ENCODE measurements around the gene GJA5. TPM values are rescaled to one million over a fixed set of nuclear protein-coding genes. Genes with fewer than 3 reads are reported as not detected.

The GJA5 gene
- total and polyA plus RNA-seq, 2 experiments from 2014 or later = 1.9 to 2.3 TPM

GRCh38 chr1:147754661-147755060 lies 5.7 kb downstream of the GJA5 start:
- no peaks in the 10 kb centered on the region for H3K27me3 ChIP-seq (replicated peaks; ENCODE audit: insufficient read depth)
- H3K79me2 ChIP-seq (ENCODE audit: insufficient read depth) = no peaks in the 10 kb centered on the region
- in situ Hi-C loops (cut with MboI) = no loop called here
- no peaks in the 10 kb centered on the region for H3F3A ChIP-seq (ENCODE audit: insufficient read depth)
- H2AFZ ChIP-seq = no peak overlapping the region
- no peak overlapping the region for H3K9ac ChIP-seq
- TF ChIP-seq EZH2phosphoT487 (IDR thresholded peaks at IDR 0.05; ENCODE audit: insufficient read depth, low read depth) (no peak), EZH2 (IDR thresholded peaks at IDR 0.05; ENCODE audit: insufficient read depth, poor library complexity, severe bottlenecking) (no peak)
- H3K4me2 ChIP-seq (ENCODE audit: unreplicated experiment) = no peak overlapping the region
- no peak overlapping the region for H3K4me3 ChIP-seq
- no peaks in the 10 kb centered on the region for H3K9me2 ChIP-seq (ENCODE audit: insufficient read depth)
- WGBS, 2 experiments (ENCODE audit: low coverage in 1 of 2, low lambda C conversion rate in 2 of 2, missing lambda C conversion rate in 2 of 2) = 48 to 52% methylated on average over 2 of the region's 2 CpGs
- no peak for DNase-seq
- H4K20me1 ChIP-seq (ENCODE audit: insufficient read depth) = no peaks in the 10 kb centered on the region
- H3K4me1 ChIP-seq (ENCODE audit: insufficient read depth) = no peaks in the 10 kb centered on the region
- H3K9me3 ChIP-seq (ENCODE audit: low read depth) = no peaks in the 10 kb centered on the region
- no peak overlapping the region for H3K27ac ChIP-seq
- no peaks in the 10 kb centered on the region for H3K36me3 ChIP-seq (ENCODE audit: low read depth)

DNA sequence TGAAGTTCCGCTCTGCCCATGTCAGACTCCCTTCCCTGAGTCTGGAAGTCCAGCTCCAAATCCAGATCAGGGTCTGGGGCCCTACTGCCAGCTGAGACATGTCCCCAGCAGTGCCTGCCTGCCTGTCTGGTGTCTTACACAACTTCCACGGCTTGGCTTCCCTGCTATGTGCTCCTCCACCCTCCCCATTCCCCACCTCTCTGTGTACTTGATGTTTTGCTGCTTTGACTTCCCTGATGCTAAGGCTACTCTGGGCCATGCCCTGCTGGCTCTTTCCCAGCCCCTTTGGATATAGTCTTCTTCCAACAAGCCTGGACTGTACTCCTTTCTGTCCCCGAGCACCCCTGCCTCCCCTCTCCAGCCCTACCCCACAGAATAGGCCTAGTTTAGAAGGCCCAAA lies 7.3 kb downstream of the GJA5 start:
- H3K9me3 ChIP-seq (ENCODE audit: low read depth) = no peaks in the 10 kb centered on the region
- H4K20me1 ChIP-seq (ENCODE audit: insufficient read depth) = no peaks in the 10 kb centered on the region
- no peak overlapping the region for H2AFZ ChIP-seq
- no peaks in the 10 kb centered on the region for H3K27me3 ChIP-seq (replicated peaks; ENCODE audit: insufficient read depth)
- TF ChIP-seq EZH2 (IDR thresholded peaks at IDR 0.05; ENCODE audit: insufficient read depth, poor library complexity, severe bottlenecking) = no peak
- no peak for TF ChIP-seq EZH2phosphoT487 (IDR thresholded peaks at IDR 0.05; ENCODE audit: insufficient read depth, low read depth)
- no peaks in the 10 kb centered on the region for H3K36me3 ChIP-seq (ENCODE audit: low read depth)
- no peak for DNase-seq
- H3K9me2 ChIP-seq (ENCODE audit: insufficient read depth) = no peaks in the 10 kb centered on the region
- H3K79me2 ChIP-seq (ENCODE audit: insufficient read depth) = no peaks in the 10 kb centered on the region
- no peak overlapping the region for H3K4me3 ChIP-seq
- H3K4me2 ChIP-seq (ENCODE audit: unreplicated experiment) = no peak overlapping the region
- H3F3A ChIP-seq (ENCODE audit: insufficient read depth) = no peaks in the 10 kb centered on the region
- no peaks in the 10 kb centered on the region for H3K4me1 ChIP-seq (ENCODE audit: insufficient read depth)
- H3K27ac ChIP-seq = no peak overlapping the region
- H3K9ac ChIP-seq = no peak overlapping the region
- 41 to 42% methylated on average over 3 of the region's 3 CpGs for WGBS, 2 experiments (ENCODE audit: low coverage in 1 of 2, low lambda C conversion rate in 2 of 2, missing lambda C conversion rate in 2 of 2)
- in situ Hi-C loops (cut with MboI) = no loop called here

- Histone ChIP-seq H2AFZ (no peak overlapping the region), H3K9me3 (ENCODE audit: low read depth) (no peaks in the 10 kb centered on the region), H3K4me1 (ENCODE audit: insufficient read depth) (no peaks in the 10 kb centered on the region), H3F3A (ENCODE audit: insufficient read depth) (no peaks in the 10 kb centered on the region), H3K36me3 (ENCODE audit: low read depth) (no peaks in the 10 kb centered on the region), H3K9ac (no peak overlapping the region), H3K4me2 (ENCODE audit: unreplicated experiment) (no peak overlapping the region), H4K20me1 (ENCODE audit: insufficient read depth) (no peaks in the 10 kb centered on the region), H3K79me2 (ENCODE audit: insufficient read depth) (no peaks in the 10 kb centered on the region), H3K27me3 (replicated peaks; ENCODE audit: insufficient read depth) (no peaks in the 10 kb centered on the region), H3K9me2 (ENCODE audit: insufficient read depth) (no peaks in the 10 kb centered on the region), H3K4me3 (no peak overlapping the region), H3K27ac (no peak overlapping the region)
- 56 to 57% methylated on average over 7 of the region's 7 CpGs for WGBS, 2 experiments (ENCODE audit: low coverage in 1 of 2, low lambda C conversion rate in 2 of 2, missing lambda C conversion rate in 2 of 2)
- TF ChIP-seq EZH2phosphoT487 (IDR thresholded peaks at IDR 0.05; ENCODE audit: insufficient read depth, low read depth) (no peak), EZH2 (IDR thresholded peaks at IDR 0.05; ENCODE audit: insufficient read depth, poor library complexity, severe bottlenecking) (no peak)
- no peak for DNase-seq
- in situ Hi-C loops (cut with MboI) = no loop called here
These were observed 7.9 kb downstream of the GJA5 start for GRCh38 chr1:147752511-147752910.

GRCh38 chr1:147751346-147751745 lies 9.1 kb downstream of the GJA5 start:
- Histone ChIP-seq H3K9me2 (ENCODE audit: insufficient read depth) (no peaks in the 10 kb centered on the region), H3K4me3 (no peak overlapping the region), H3K4me1 (ENCODE audit: insufficient read depth) (no peaks in the 10 kb centered on the region), H2AFZ (no peak overlapping the region), H3K9me3 (ENCODE audit: low read depth) (no peaks in the 10 kb centered on the region), H3F3A (ENCODE audit: insufficient read depth) (no peaks in the 10 kb centered on the region), H3K4me2 (ENCODE audit: unreplicated experiment) (no peak overlapping the region), H3K27ac (no peak overlapping the region), H3K27me3 (replicated peaks; ENCODE audit: insufficient read depth) (no peaks in the 10 kb centered on the region), H3K9ac (no peak overlapping the region), H3K36me3 (ENCODE audit: low read depth) (no peaks in the 10 kb centered on the region), H3K79me2 (ENCODE audit: insufficient read depth) (no peaks in the 10 kb centered on the region), H4K20me1 (ENCODE audit: insufficient read depth) (no peaks in the 10 kb centered on the region)
- 42 to 60% methylated on average over 5 of the region's 5 CpGs for WGBS, 2 experiments (ENCODE audit: low coverage in 1 of 2, low lambda C conversion rate in 2 of 2, missing lambda C conversion rate in 2 of 2)
- DNase-seq = no peak
- in situ Hi-C loops (cut with MboI) = no loop called here
- TF ChIP-seq EZH2phosphoT487 (IDR thresholded peaks at IDR 0.05; ENCODE audit: insufficient read depth, low read depth) = no peak

DNA sequence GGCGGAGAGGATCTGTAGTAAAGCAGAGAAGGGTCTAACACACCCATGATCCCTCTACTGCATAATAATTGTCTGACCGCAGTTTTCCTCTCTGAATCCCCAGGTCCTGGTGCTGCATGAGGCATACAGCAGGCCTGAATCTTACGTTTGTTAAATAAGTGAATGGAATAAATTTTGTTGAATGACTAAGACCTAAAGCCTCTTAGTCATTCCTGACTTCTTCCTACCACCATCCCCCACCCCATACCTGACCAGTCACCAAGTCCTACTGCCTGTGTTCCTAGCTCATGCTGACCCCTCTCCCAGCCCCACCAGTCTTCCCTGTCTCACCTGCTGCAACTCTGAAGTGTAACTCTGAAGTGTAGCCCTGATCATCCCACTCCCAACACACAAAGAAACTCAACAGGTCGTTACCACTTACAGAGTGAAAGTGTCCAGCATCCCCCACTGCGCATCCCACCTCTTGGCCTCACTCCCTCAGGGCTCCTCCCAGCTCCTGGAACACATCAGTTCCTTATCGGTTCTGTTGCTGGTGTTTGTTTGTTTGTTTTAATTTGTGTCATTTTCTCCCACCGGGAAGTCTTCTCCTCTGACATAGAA lies 9.7 kb downstream of the GJA5 start:
- Histone ChIP-seq H3K36me3 (ENCODE audit: low read depth) (no peaks in the 10 kb centered on the region), H3K4me1 (ENCODE audit: insufficient read depth) (no peaks in the 10 kb centered on the region), H2AFZ (no peak overlapping the region), H3K79me2 (ENCODE audit: insufficient read depth) (no peaks in the 10 kb centered on the region), H4K20me1 (ENCODE audit: insufficient read depth) (no peaks in the 10 kb centered on the region), H3F3A (ENCODE audit: insufficient read depth) (no peaks in the 10 kb centered on the region), H3K27me3 (replicated peaks; ENCODE audit: insufficient read depth) (no peaks in the 10 kb centered on the region), H3K9me3 (ENCODE audit: low read depth) (no peaks in the 10 kb centered on the region), H3K4me3 (no peak overlapping the region), H3K27ac (no peak overlapping the region), H3K9me2 (ENCODE audit: insufficient read depth) (no peaks in the 10 kb centered on the region), H3K4me2 (ENCODE audit: unreplicated experiment) (no peak overlapping the region), H3K9ac (no peak overlapping the region)
- no peak for TF ChIP-seq EZH2 (IDR thresholded peaks at IDR 0.05; ENCODE audit: insufficient read depth, poor library complexity, severe bottlenecking)
- no peak for TF ChIP-seq EZH2phosphoT487 (IDR thresholded peaks at IDR 0.05; ENCODE audit: insufficient read depth, low read depth)
- in situ Hi-C loops (cut with MboI) = no loop called here
- no peak for DNase-seq
- WGBS, 2 experiments (ENCODE audit: low coverage in 1 of 2, low lambda C conversion rate in 2 of 2, missing lambda C conversion rate in 2 of 2) = 29 to 38% methylated on average over 7 of the region's 7 CpGs

All from GM23248 (cell line).